AG09309 (cell line): ENCODE results near the gene AASS.

Experiments
- DNase-seq: peaks from one replicate; pipeline ENCODE4 v3.0.0-alpha.2; 2010; ENCODE audit warnings: low read depth
- H3K4me3 ChIP-seq: 2 replicates; pipeline ENCODE4 v1.5.1; 2011; ENCODE audit warnings: mild to moderate bottlenecking, low read depth, low read length, moderate library complexity; ENCODE audit not compliant: control insufficient read depth
- CTCF ChIP-seq: IDR thresholded peaks from 2 replicates; pipeline ENCODE4 v1.5.1; 2011; ENCODE audit warnings: mild to moderate bottlenecking, low read depth, low read length, inconsistent platforms; ENCODE audit not compliant: insufficient read depth, control insufficient read depth; ENCODE audit errors: missing control alignments

Gene AASS

GRCh38 chr7:122132341-122132740 lies 11.7 kb downstream of the AASS start:
- TF ChIP-seq CTCF, result no peak
- no peak for DNase-seq
- H3K4me3 ChIP-seq, result no peak overlapping the region

GRCh38 chr7:122123746-122124145 lies 20.3 kb downstream of the AASS start:
- no peak overlapping the region for H3K4me3 ChIP-seq
- DNase-seq, result no peak

GRCh38 chr7:122118757-122119156 lies 25.3 kb downstream of the AASS start:
- DNase-seq, result no peak
- no peak overlapping the region for H3K4me3 ChIP-seq
- TF ChIP-seq CTCF, result no peak

More at GRCh38 chr7:122123746-122124145, 20.3 kb downstream of the AASS start:
- TF ChIP-seq CTCF, result no peak

GRCh38 chr7:122103064-122103463 lies 41.0 kb downstream of the AASS start:
- DNase-seq, result no peak

GRCh38 chr7:122100021-122100420 lies 44.0 kb downstream of the AASS start:
- DNase-seq, result no peak
- no peak for TF ChIP-seq CTCF
- no peak overlapping the region for H3K4me3 ChIP-seq

More at GRCh38 chr7:122103064-122103463, 41.0 kb downstream of the AASS start:
- no peak for TF ChIP-seq CTCF
- no peak overlapping the region for H3K4me3 ChIP-seq

- no peak overlapping the region for H3K4me3 ChIP-seq
- no peak for TF ChIP-seq CTCF
- DNase-seq, result no peak
Observed at GRCh38 chr7:122095642-122096041, 48.4 kb downstream of the AASS start.

GRCh38 chr7:122094549-122094948 lies 49.5 kb downstream of the AASS start:
- TF ChIP-seq CTCF, result no peak
- DNase-seq, result no peak
- no peak overlapping the region for H3K4me3 ChIP-seq
